ENCODE data around the gene SLC9A2.

The SLC9A2 gene

DNA sequence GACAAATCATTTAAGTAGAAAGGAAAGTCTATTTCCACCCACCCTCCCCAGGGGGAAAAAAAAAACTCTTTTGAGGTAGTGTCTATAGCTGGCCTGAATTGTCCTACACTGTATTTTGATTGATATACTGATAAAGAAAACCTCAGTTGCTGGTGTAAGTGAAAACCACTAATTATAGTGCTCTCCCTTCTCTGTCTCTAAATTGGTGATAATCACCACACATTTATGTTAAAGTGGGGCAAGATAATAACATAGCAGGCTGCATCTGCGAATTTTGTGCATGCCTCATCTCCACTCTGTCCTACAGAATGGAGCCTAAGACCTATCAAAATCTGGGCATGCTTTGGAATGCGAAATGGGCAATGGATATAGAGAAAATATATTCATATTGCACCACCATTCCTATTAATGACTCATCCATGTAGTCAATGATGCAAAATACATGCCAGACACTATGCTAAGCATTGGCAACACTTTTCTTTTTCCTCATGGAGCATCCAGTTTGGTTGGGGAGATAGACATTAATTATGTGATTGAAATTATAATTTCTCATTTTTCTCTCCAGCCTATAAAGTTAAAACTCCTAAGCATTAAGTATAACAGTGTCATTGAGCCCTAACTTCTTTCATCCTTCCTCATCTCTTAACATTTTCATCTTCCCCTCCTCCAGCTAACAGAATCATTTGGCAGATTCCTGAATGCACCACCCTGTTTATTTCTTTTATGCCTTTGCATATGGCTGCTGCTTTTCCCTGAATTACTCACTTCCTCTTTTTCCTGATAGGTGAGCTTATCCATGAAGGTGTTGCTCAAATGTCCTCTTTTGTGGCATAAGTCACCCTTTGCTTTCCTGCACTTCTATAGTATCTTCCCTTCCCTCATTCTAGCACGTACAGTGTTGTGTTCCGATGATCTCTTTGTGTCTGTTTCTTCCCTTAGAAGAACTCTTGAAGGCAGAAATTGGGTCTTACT lies 58.2 kb downstream of the SLC9A2 start:
- DNase-seq = no peak

DNA sequence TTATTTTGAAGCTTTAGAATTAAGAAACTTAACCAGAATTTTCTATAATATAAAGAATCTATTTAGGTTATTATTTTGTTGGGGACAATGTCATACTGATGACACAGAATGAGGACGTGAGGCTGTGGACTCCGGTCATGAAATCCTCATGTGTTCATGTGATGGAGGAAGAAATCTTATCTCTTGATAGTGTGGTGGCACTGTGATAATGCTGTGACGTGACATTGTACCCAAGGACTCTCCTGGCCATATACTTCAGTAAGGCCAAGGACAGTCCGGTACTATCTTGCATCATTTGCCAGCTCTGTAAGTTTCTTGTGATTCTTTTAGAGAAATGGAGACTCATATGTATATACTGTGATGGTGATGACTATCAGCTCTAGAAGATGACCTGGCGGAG lies 59.1 kb downstream of the SLC9A2 start:
- DNase-seq = no peak

DNA sequence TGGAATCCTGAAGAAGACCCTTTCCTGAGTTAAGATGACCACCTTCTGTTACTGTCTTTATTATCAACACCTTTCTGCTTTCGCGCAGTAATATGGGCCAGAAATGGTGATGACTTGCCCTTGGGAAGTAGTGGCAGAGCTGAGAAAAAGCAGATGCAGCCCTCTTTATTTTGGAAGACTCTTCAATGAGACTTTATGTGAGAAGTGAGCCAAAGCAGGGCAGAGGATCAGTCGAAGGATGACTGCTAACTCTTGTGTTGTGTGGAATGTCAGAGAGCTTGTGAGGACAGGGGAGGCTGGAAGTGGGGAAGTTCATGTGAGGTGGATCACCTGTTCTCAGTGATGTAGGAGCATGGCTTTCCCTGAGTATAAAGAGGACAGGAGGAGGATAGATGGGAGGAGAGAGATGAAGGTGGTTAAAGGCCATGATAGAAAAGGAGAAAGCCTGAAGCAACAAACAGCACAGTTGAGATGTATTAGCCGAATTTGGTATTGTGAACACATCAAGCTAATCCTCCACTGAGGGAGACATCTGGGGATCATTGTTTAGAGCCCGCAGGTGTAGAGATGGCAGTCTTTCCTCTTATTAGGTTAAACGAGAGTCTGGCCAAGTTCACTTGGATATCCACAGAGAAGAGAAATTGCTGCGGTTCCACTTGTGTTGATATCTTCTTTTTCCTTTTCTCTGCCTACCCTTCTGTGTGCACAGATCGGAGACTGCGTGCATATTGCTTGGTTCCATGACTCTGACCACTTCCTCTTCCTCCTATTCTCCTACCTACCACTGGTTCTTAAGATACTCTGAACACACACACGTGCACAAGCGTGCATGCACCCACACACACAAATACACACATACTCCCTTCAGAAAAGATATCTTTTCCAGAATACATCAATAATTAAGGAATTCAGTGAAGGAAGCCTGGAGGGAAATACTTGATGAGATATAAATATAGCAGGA lies 67.4 kb downstream of the SLC9A2 start:
- DNase-seq = no peak

DNA sequence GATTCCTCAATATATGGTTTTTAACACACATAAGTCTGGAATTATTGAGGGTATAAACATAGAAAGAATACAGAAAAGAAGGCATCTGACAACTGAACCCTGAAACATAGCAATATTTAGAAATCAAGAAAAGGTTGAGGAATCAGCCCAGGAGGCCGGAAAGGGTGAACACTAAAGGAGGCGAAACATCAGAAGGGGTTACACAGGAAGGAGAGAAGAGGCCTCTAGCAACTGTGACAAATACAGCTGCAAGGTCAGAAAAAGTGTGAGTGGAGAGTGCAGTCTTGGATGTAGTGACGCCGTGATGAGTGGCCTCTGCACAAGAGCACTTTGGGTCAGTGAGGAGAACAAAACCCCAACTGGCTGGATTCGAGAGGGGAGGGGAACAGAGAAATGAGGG lies 70.7 kb downstream of the SLC9A2 start:
- no peak for DNase-seq

DNA sequence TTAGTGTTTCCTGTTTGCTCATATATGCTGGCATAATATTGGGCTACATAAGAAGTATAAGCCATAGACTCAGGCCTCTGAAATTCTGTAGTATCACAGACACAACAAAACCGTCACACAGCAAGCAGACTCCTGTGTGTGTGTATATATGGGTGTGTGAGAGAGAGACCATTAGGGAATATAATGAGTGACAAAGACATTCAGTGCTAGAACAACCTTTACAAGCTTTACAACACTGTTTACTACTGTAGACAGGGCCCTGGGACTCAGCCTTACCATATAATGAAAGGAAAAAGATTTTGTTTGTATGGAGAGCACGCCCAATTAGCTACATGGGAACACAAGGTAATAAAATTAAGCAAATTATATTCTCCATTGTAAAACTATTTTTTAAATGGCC lies 77.1 kb downstream of the SLC9A2 start:
- DNase-seq = no peak

DNA sequence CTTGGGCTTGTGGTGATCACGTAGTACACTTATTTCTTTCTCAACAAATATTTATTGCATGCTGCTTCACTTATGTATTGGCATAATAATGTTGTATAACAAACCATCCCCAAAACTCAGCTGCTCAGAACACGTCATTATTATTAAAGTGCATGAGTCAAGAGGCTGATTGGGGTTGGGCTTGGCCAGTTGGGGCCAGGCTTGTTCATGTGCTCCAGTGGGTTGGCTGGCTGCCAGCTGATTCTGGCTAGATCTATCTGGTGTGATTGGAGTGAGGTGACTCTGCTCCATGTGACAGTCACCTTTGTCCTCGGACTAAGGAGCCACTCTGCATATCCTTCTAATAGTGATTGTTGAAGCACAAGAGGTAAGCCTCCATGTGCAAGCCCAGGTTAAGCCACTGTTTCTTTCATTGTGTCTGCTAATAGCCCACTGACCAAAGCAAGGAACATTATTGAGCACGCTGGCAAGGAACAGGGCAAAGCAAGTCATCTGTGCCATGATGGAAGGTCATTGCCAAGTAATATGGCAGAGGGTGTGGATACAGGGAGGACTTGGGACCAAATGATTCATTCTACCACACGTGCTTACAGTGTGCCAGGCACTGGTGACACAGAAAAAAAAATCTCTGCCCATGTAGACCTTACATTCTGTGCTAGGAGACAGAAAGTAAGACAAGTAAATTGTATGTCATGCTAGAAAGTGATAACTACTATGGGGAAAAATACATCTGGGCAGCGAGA lies 79.2 kb downstream of the SLC9A2 start:
- no peak for DNase-seq

DNA sequence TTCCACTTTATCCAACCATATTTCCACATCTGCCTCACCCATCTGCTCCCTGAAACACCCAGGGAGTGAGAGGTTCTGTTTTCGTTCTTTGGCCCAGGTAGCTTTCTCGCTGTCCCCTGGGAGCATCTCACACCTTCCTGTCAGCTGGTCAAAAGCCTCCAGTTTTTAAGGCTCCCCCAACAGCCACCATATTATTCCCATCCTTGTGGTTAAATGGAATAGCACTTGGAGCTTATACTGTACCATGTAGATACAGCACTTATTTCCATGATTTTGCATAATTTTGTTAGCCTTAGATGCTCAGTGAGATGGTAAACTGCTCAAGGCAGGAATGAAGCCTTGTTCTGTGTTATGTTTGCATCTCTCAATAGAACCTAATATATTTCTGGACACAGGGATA lies 84.0 kb downstream of the SLC9A2 start:
- DNase-seq = no peak

DNA sequence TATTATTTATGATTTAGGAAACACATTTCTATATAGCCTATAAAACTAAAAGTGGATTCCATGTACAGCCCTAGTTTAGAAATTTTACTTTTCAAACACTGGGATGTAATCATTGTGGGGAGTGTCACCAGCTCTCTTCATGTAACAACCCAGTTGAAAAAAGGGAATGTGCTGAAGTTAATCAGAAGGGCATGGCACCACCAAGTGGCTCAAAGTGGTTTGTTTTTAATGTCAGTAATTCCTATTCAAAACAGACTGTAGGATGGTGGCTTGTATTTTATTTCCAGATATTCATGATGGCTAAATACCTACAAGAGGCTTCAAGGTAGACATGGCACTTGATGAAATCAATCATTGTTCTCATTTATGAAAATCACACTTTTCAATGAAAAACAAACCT lies 84.4 kb downstream of the SLC9A2 start:
- DNase-seq = no peak

DNA sequence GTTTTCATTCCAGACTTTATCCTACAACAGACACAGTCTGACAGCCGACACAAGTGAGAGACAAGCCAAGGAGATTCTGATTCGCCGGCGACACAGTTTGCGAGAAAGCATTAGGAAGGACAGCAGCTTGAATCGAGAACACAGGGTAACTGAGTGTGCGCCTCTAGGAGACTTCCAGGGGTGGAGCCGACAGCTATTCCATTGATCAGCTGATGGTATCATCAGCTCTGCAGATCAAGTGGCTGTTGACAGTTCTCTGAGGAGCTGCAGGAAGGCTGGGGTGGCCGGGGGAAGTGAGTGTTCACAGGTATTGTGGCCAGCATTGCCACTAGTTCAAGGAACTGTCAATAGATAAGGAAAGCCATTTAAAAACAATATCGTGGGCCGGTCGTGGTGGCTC lies 85.2 kb downstream of the SLC9A2 start:
- no peak for DNase-seq

DNA sequence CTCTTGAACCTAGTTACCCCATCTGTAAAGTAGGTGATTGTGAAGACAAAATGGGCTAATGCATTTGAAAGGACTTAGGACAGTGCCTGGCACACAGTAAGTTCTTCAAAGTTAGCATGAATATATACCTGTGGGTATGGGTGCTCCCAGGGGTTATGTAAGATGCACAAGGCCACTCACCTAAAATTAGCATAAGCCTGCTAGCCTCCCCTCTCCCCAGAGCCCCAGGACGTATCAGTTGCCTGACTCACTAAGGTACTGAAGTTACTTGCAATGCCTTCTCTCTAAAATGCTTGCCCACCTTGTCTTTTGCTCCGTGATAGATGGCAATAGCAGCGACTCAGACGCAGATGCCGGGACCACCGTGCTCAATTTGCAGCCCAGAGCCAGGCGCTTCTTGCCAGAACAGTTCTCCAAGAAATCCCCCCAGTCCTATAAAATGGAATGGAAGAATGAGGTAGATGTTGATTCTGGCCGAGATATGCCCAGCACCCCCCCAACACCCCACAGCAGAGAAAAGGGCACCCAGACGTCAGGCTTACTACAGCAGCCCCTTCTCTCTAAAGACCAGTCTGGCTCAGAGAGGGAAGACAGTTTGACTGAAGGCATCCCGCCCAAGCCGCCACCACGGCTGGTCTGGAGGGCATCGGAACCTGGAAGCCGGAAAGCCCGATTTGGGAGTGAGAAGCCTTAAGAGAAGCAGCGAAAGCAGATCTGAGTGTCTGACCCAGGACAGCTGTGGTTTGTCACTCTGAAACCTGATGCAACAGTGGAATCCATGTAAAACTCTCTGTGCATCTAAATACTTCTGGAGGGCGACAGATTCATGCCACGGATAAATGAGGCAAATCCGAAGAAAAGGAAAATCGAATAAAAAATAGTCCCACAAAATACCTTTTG lies 88.7 kb downstream of the SLC9A2 start:
- no peak for DNase-seq

DNA sequence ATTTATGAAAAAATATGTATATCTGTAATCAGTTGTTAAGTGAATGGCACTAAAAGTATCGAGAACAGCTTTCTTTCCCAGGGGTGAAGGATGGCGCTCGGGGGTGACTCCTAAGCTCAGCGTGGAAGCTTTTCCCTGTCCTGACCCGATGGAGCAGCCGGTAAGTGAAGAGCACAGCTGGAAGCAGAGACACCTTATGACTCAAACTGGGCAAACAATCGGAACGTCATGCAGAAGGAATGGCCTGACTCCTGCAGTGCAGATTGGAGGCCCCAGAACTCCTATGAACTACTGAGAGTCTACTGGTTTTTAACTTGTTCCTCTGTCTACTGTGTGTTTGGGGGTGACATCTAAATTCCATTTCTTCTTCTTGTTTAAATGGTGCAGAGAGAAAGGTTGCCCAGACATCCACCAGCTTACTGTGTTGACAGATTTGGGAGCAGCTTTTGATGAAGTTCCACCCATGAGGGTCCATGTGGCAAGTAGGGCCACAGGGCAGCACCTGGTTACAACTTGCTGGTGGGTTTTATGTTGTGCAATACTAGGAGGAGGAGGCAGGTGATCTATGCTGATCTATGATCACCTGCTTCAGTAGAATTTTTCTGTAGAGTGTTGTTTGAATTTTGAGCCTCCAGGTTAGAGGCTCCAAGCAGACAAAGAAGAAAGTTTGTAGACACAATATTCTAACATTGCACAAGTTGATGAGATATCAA lies 89.7 kb downstream of the SLC9A2 start:
- DNase-seq = no peak

DNA sequence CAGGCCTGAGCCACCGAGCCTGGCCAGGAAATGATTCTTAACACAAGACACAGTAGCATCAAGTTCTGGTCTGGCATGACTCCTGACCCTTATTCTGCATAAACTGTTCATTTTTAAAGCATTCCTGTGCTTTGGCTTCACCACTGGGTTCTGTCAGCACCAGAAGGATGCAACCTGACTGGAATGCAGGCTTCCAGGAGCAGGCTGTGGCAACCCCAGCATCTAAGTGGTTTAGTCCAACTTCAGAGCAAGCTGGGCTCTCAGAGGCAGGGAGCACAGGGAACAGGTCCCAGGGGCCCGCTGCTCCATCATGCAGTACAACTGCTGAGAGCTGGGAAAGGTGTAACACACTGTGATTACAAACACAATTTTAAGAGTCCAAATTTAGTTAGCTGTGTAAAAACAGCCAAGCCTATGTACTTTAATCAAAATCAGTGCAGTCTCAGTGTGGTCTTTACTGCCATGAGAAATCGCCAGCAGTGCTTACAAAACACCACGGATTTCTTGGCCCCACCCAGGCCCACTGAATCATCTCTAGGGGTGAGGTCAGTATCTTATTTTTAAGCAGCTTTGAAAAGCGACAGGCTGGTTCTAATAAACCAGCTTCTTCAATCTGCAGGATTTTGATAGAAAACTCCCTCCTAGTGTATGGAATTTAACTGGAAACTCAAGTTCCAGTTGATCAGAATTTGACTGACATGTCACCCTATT lies 98.1 kb downstream of the SLC9A2 start:
- DNase-seq = no peak

DNA sequence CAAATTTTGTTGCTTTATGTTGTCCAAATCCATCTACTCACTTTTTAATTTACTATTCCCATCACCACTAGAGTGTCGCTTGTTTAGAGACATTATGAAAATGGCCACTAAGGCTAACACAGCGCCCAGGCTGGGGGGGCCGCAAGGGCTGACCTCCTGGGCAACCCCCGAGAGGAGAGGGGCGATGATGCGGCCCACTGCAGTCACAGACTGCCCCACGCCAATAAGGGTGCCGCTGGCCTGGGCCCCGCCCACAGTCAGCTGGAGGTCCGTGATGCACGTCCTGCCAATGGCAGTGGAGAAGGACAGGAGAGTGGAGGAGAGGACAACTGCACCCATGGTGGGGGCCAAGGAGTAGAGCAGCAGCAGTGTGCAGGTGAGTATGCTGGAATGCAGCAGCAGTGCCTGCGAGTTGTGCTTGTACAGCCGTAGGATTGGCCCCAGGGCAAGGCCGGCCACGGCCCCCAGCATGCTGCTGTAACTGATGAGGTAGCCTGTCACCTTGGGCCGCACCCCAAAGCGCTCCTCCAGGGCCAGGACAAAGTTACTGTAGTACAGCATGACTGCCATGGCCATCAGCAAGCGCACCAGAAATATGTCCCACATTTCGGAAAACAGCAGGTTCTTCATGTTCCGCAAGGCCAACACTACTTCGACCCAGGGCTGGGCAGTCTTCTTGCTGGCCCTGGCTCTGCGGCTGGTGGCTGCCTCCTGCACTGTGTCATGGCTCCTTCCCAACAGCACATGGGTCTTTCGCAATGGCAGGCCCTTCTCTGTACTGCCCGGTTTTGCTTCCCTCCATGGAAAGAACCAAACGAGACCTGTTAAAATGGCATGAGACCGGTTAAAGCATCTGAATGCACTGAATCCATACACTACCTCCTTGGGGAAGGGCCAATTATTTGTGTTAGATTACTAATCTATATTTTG lies 99.3 kb downstream of the SLC9A2 start:
- DNase-seq = no peak

DNA sequence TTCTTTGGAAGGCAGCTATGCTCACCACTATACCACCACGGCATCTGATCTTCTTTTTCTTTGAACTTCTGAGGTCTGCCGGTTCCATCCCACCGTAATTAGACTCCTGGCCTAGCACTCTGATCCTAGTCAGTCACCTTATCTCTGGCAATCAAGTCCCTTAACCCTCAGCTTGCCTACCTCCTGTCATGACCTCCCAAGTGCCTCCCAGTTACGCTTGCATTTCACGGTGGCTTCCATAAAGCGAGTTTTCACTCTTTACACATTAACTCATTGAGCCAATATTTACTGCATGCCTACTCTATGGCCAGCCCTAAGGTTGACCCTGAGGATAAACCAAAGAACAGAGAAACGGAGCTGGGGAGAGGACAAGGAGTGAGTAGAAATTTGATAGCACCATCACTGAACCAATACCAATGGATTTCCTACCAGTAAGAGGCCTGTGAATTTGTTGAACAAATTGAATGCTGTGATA lies 104.7 kb downstream of the SLC9A2 start:
- DNase-seq = no peak

DNA sequence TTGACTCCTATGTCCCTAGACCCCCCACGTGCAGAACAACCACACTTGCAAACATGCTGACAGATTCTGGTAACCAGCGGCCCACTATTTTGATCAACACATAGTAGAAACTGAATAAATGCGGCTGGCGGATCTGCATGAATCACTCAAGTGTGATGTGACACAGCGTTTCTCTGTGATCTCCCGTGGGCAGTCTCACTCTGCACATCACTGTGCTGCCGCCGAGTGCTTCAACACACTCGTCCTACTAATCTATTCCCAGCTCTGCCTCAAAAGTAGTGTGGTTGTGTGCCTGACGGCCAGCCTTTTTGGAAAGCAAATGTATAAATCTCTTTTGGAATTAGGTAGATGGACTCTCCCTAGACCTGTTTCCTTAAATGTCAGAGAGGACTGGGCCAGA lies 105.2 kb downstream of the SLC9A2 start:
- DNase-seq = no peak

DNA sequence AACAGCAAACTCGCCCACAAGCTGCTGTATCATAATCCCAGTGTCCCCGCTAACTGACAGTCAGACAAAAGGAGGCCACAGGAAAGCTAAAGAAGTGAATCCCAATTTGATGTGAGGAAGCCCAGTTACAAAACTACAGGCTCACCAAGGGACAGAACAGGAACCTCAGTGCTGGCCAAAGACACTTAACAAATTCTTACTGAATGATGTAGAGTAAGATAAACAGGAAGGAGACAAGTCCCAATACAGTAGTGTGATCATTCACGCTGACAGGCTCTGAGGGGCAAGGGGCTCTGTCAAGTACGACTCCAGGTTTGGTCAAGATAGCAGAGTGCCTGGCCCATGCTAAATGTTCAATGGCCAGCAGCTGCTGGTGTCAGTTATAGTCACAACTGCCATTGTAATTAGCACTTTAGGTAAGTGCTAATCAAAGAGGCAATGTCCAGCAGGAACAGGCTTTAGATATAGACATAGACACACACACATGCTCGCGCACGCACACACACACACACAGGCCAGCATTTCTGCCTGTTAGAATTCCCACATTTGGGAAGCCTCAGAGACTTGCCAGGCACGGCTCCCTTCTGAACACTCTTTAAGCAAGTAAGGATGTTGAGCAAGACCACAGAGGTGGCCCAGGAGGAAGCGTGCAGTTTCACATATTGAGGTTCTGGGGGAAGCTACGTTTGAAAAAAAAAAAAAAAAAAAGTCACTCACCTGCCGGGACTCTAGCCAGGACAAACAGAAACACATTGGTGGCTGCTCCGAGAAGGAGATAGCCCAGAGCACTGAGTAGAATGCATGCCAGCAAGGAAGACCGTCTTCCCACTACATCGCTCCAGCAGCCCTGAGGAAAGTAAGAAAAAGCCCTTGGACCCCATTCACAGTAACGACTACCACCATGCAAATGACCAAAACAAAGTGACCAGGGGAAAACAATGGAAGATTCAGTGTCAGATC lies 107.1 kb downstream of the SLC9A2 start:
- no peak for DNase-seq

DNA sequence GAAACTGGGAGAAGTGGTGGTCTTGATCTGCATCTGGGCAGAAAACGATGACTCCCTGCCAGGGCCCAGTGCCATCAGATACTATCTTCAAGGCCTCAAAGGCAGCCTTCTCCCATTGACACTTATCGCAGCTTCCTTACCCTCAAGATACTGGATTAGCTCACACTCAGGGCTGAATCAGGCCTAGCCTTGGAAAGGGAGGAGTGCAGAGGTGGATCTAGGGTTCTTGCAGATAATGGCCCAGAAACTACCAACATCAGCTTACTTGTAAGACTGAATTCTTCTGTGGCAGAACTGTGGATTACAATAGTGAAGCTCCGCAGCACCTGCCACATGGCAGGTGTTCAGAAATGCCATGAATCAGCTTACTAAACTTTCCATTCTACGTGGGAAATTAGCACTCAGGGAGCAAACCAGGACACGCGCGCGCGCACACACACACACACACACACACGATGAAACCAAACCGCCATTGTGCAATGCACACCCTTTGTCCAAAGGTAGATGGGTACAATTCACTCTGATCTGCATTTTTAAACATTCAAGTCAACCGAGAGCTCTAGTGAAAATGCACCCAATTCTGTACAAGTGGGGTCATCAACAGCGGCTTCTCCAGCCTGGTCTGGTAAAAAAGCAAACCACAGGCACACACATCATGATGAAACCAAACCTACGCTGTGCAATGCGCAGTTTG lies 116.2 kb downstream of the SLC9A2 start:
- DNase-seq = no peak

DNA sequence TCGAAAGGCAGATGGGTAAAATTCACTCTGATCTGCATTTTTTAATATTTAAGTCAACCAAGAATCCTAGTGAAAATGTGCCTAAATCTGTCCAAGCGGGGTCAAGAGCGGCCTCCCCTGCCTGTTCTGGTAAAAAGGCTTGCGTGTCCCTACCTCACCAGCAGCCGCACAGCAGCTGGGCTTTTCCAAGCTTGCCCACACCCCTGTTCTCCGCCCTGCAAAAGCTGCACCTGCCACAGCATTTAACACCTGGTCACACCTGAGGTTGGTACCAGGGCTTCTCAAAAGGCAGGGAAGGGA lies 116.7 kb downstream of the SLC9A2 start:
- DNase-seq = no peak

Measured in right forelimb (tissue), 1 donor.